Activated CD4-positive, alpha-beta T cell treated with anti-CD3 and anti-CD28 coated beads, Interleukin-2, amount 50 U/mL, for 24 hours (primary cell): ENCODE data around the gene BAIAP2L2.

Source experiments
- DNase-seq, 2 donors: peaks; one replicate each; pipeline ENCODE4 v3.0.0-alpha.2; 2020; ENCODE audit warnings: low read depth in 1 of 2, low spot score in 1 of 2

Gene BAIAP2L2

GRCh38 chr22:38069372-38070249 lies 40.9 kb downstream of the BAIAP2L2 start:
- DNase-seq = no peak

GRCh38 chr22:38068641-38069371 lies 41.7 kb downstream of the BAIAP2L2 start:
- DNase-seq = no peak

GRCh38 chr22:38067761-38068360 lies 42.6 kb downstream of the BAIAP2L2 start:
- DNase-seq = no peak

- no peak for DNase-seq
Observed at GRCh38 chr22:38067028-38067415, 43.5 kb downstream of the BAIAP2L2 start.

- DNase-seq = no peak
Observed at GRCh38 chr22:38066381-38067027, 44.0 kb downstream of the BAIAP2L2 start.

- DNase-seq = no peak
Observed at GRCh38 chr22:38065539-38065938, 44.9 kb downstream of the BAIAP2L2 start.

GRCh38 chr22:38062791-38063190 lies 47.7 kb downstream of the BAIAP2L2 start:
- no peak for DNase-seq

- peak; percentile 73 to 77 for DNase-seq
Observed at GRCh38 chr22:38056969-38057891, 53.3 kb downstream of the BAIAP2L2 start, which contains the start of gene PICK1. PICK1 (plus strand) TSS chr22:38057404; CDS start chr22:38057810, 406 bp downstream.

GRCh38 chr22:38051900-38052862 lies 58.3 kb downstream of the BAIAP2L2 start:
- peak; percentile 59 to 64 for DNase-seq

- DNase-seq = no peak
Observed at GRCh38 chr22:38051261-38051660, 59.2 kb downstream of the BAIAP2L2 start.

GRCh38 chr22:38050720-38051119 lies 59.8 kb downstream of the BAIAP2L2 start:
- no peak for DNase-seq

- DNase-seq = no peak
Observed at GRCh38 chr22:38049812-38050619, 60.5 kb downstream of the BAIAP2L2 start.

GRCh38 chr22:38046070-38046748 lies 64.3 kb downstream of the BAIAP2L2 start:
- no peak for DNase-seq

- DNase-seq = no peak
Observed at GRCh38 chr22:38043151-38044039, 67.1 kb downstream of the BAIAP2L2 start.

- no peak for DNase-seq
Observed at GRCh38 chr22:38042488-38042790, 68.0 kb downstream of the BAIAP2L2 start.

- no peak for DNase-seq
Observed at GRCh38 chr22:38041760-38042487, 68.6 kb downstream of the BAIAP2L2 start.
